Right lobe of liver (tissue), 4 donors: Measurements from ENCODE around the gene ITPK1.

Source experiments
- CTCF ChIP-seq, 4 donors: fragments of 200-600 bp in 3 of 4; fragments of 450-650 bp in 1 of 4; IDR thresholded peaks; one replicate each; pipeline versions ENCODE4 v1.5.1 to v1.8.0; 2016 to 2022; ENCODE audit warnings: antibody characterized with exemption in 4 of 4, mild to moderate bottlenecking in 2 of 4
- POLR2A ChIP-seq: fragments of 450-650 bp; IDR thresholded peaks from one replicate; pipeline ENCODE4 v1.6.1; 2017; ENCODE audit warnings: antibody characterized with exemption, mild to moderate bottlenecking
- donor health status: DM: no; HTN: no; CAD: no.
- donor health status: DM: no; HTN: no; CAD: no.
- donor health status: DM: no; HTN: yes; CAD: no.

GRCh38 chr14:92959761-92960680, 155.7 kb downstream of the ITPK1 start:
- TF ChIP-seq CTCF (IDR thresholded peaks at IDR 0.05), result no peak
- TF ChIP-seq POLR2A, result no peak
